ENCODE measurements around the gene SLC45A1. TPM values are rescaled to one million over a fixed set of nuclear protein-coding genes. Genes with fewer than 3 reads are reported as not detected.
A peak's percentile ranks its signal among the peaks of the same experiment; 100 is the strongest.
"Not testable (repeated sequence)": the region's sequence is repeated elsewhere in the genome, so short reads cannot be mapped to it uniquely, and the experiment has no call there.

SLC45A1 gene
- total RNA-seq: 0.09 TPM
- 1.4 TPM for polyA plus RNA-seq
- long read RNA-seq, donor 1: 0 reads
- long read RNA-seq, donor 2: 0 reads
- long read RNA-seq, donor 3: 0 reads
- long read RNA-seq, donor 4: 0 reads
- long read RNA-seq, donor 5: 0 reads
- long read RNA-seq, donor 6: 0 reads
- long read RNA-seq, donor 7: 0 reads
- long read RNA-seq, donor 8: 0 reads
- long read RNA-seq, donor 9: 0 reads
- long read RNA-seq, donor 10: 0 reads

GRCh38 chr1:8317647-8318381 lies at the start of gene SLC45A1:
TSS of gene SLC45A1 (plus strand) at chr1:8318114. CDS start at chr1:8324330, 6,216 bp downstream.
- 11% methylated on average over 75 of the region's 75 CpGs for WGBS

GRCh38 chr1:8273036-8273435 lies 44.9 kb upstream of the SLC45A1 start:
- H3K27me3 ChIP-seq (ENCODE audit: control insufficient read depth in 2 of 2, insufficient read depth in 1 of 2, low read length in 1 of 2): no peaks in the 10 kb centered on the region
- no peaks in the 10 kb centered on the region for H3K4me1 ChIP-seq (ENCODE audit: control insufficient read depth in 2 of 2, insufficient read depth in 2 of 2, low read length in 2 of 2)
- no peak overlapping the region for H3K27ac ChIP-seq (ENCODE audit: low read depth in 1 of 2, low read length in 1 of 2)
- no peak for DNase-seq (ENCODE audit: low read depth in 6 of 9, low spot score in 9 of 9)
- 65% methylated on average over 4 of the region's 4 CpGs for WGBS
- no peaks in the 10 kb centered on the region for H3K9me3 ChIP-seq (ENCODE audit: control insufficient read depth in 2 of 2, insufficient read depth in 1 of 2, low read length in 1 of 2)
- no peak overlapping the region for H3K4me3 ChIP-seq (ENCODE audit: low read length in 2 of 2)
- H3K36me3 ChIP-seq (ENCODE audit: control insufficient read depth in 2 of 2, insufficient read depth in 2 of 2, low read length in 1 of 2): no peaks in the 10 kb centered on the region

More at GRCh38 chr1:8317647-8318381, at the start of gene SLC45A1:
- Histone ChIP-seq H3K4me1 (ENCODE audit: control insufficient read depth in 2 of 2, insufficient read depth in 2 of 2, low read length in 2 of 2) (peaks cover 6 to 20% of the 10 kb centered on the region in 2 donors), H3K36me3 (ENCODE audit: control insufficient read depth in 2 of 2, insufficient read depth in 2 of 2, low read length in 1 of 2) (no peaks in the 10 kb centered on the region), H3K9me3 (ENCODE audit: control insufficient read depth in 2 of 2, insufficient read depth in 1 of 2, low read length in 1 of 2) (no peaks in the 10 kb centered on the region), H3K27ac (ENCODE audit: low read depth in 1 of 2, low read length in 1 of 2) (no peak within 1 kb of the TSS), H3K27me3 (ENCODE audit: control insufficient read depth in 2 of 2, insufficient read depth in 1 of 2, low read length in 1 of 2) (peaks cover 16 to 66% of the 10 kb centered on the region in 2 donors), H3K4me3 (ENCODE audit: low read length in 2 of 2) (peak within 1 kb of the TSS; percentile 13 to 53)
- DNase-seq (ENCODE audit: low read depth in 6 of 9, low spot score in 9 of 9): peak in 8 of 9 donors; percentile 15 to 67 (median 42)

- Histone ChIP-seq H3K27me3 (ENCODE audit: control insufficient read depth in 2 of 2, insufficient read depth in 1 of 2, low read length in 1 of 2) (no peaks in the 10 kb centered on the region), H3K4me1 (ENCODE audit: control insufficient read depth in 2 of 2, insufficient read depth in 2 of 2, low read length in 2 of 2) (no peaks in the 10 kb centered on the region), H3K9me3 (ENCODE audit: control insufficient read depth in 2 of 2, insufficient read depth in 1 of 2, low read length in 1 of 2) (no peaks in the 10 kb centered on the region), H3K27ac (ENCODE audit: low read depth in 1 of 2, low read length in 1 of 2) (no peak overlapping the region), H3K36me3 (ENCODE audit: control insufficient read depth in 2 of 2, insufficient read depth in 2 of 2, low read length in 1 of 2) (no peaks in the 10 kb centered on the region), H3K4me3 (ENCODE audit: low read length in 2 of 2) (no peak overlapping the region)
- 67% methylated on average over 8 of the region's 8 CpGs for WGBS
- DNase-seq (ENCODE audit: low read depth in 6 of 9, low spot score in 9 of 9): no peak
Observed at GRCh38 chr1:8274352-8274751, 43.6 kb upstream of the SLC45A1 start.

GRCh38 chr1:8276173-8276914 lies 41.6 kb upstream of the SLC45A1 start:
- Histone ChIP-seq H3K36me3 (ENCODE audit: control insufficient read depth in 2 of 2, insufficient read depth in 2 of 2, low read length in 1 of 2) (no peaks in the 10 kb centered on the region), H3K27me3 (ENCODE audit: control insufficient read depth in 2 of 2, insufficient read depth in 1 of 2, low read length in 1 of 2) (no peaks in the 10 kb centered on the region), H3K27ac (ENCODE audit: low read depth in 1 of 2, low read length in 1 of 2) (no peak overlapping the region), H3K4me1 (ENCODE audit: control insufficient read depth in 2 of 2, insufficient read depth in 2 of 2, low read length in 2 of 2) (no peaks in the 10 kb centered on the region), H3K4me3 (ENCODE audit: low read length in 2 of 2) (no peak overlapping the region), H3K9me3 (ENCODE audit: control insufficient read depth in 2 of 2, insufficient read depth in 1 of 2, low read length in 1 of 2) (no peaks in the 10 kb centered on the region)
- DNase-seq (ENCODE audit: low read depth in 6 of 9, low spot score in 9 of 9): no peak
- WGBS: 91% methylated on average over 21 of the region's 21 CpGs

- H3K4me1 ChIP-seq (ENCODE audit: control insufficient read depth in 2 of 2, insufficient read depth in 2 of 2, low read length in 2 of 2): no peaks in the 10 kb centered on the region
- 90% methylated on average over 4 of the region's 4 CpGs for WGBS
- DNase-seq (ENCODE audit: low read depth in 6 of 9, low spot score in 9 of 9): no peak
- H3K27ac ChIP-seq (ENCODE audit: low read depth in 1 of 2, low read length in 1 of 2): no peak overlapping the region
- H3K27me3 ChIP-seq (ENCODE audit: control insufficient read depth in 2 of 2, insufficient read depth in 1 of 2, low read length in 1 of 2): peaks cover 0 to 2% of the 10 kb centered on the region in 2 donors
- H3K36me3 ChIP-seq (ENCODE audit: control insufficient read depth in 2 of 2, insufficient read depth in 2 of 2, low read length in 1 of 2): no peaks in the 10 kb centered on the region
- no peak overlapping the region for H3K4me3 ChIP-seq (ENCODE audit: low read length in 2 of 2)
- H3K9me3 ChIP-seq (ENCODE audit: control insufficient read depth in 2 of 2, insufficient read depth in 1 of 2, low read length in 1 of 2): no peaks in the 10 kb centered on the region
Observed at GRCh38 chr1:8276932-8277331, 41.0 kb upstream of the SLC45A1 start.

GRCh38 chr1:8278677-8279076 lies 39.2 kb upstream of the SLC45A1 start:
- H3K4me3 ChIP-seq (ENCODE audit: low read length in 2 of 2); DNase-seq (ENCODE audit: low read depth in 6 of 9, low spot score in 9 of 9); H3K36me3 ChIP-seq (ENCODE audit: control insufficient read depth in 2 of 2, insufficient read depth in 2 of 2, low read length in 1 of 2); H3K4me1 ChIP-seq (ENCODE audit: control insufficient read depth in 2 of 2, insufficient read depth in 2 of 2, low read length in 2 of 2); H3K27me3 ChIP-seq (ENCODE audit: control insufficient read depth in 2 of 2, insufficient read depth in 1 of 2, low read length in 1 of 2); H3K9me3 ChIP-seq (ENCODE audit: control insufficient read depth in 2 of 2, insufficient read depth in 1 of 2, low read length in 1 of 2); H3K27ac ChIP-seq (ENCODE audit: low read depth in 1 of 2, low read length in 1 of 2): not testable (repeated sequence)
- WGBS: 97% methylated on average over 8 of the region's 8 CpGs

- H3K36me3 ChIP-seq (ENCODE audit: control insufficient read depth in 2 of 2, insufficient read depth in 2 of 2, low read length in 1 of 2): no peaks in the 10 kb centered on the region
- H3K9me3 ChIP-seq (ENCODE audit: control insufficient read depth in 2 of 2, insufficient read depth in 1 of 2, low read length in 1 of 2): no peaks in the 10 kb centered on the region
- no peak overlapping the region for H3K4me3 ChIP-seq (ENCODE audit: low read length in 2 of 2)
- peaks cover 2 to 7% of the 10 kb centered on the region in 2 donors for H3K27me3 ChIP-seq (ENCODE audit: control insufficient read depth in 2 of 2, insufficient read depth in 1 of 2, low read length in 1 of 2)
- no peaks in the 10 kb centered on the region for H3K4me1 ChIP-seq (ENCODE audit: control insufficient read depth in 2 of 2, insufficient read depth in 2 of 2, low read length in 2 of 2)
- no peak overlapping the region for H3K27ac ChIP-seq (ENCODE audit: low read depth in 1 of 2, low read length in 1 of 2)
- 43% methylated on average over 14 of the region's 14 CpGs for WGBS
- no peak for DNase-seq (ENCODE audit: low read depth in 6 of 9, low spot score in 9 of 9)
Observed at GRCh38 chr1:8281843-8282509, 35.9 kb upstream of the SLC45A1 start.

GRCh38 chr1:8283058-8283884 lies 34.6 kb upstream of the SLC45A1 start:
- DNase-seq (ENCODE audit: low read depth in 6 of 9, low spot score in 9 of 9): peak in 1 of 9 donors; percentile 13
- H3K27me3 ChIP-seq (ENCODE audit: control insufficient read depth in 2 of 2, insufficient read depth in 1 of 2, low read length in 1 of 2): peaks cover 2 to 7% of the 10 kb centered on the region in 2 donors
- WGBS: 68% methylated on average over 14 of the region's 14 CpGs

More at GRCh38 chr1:8283058-8283884, 34.6 kb upstream of the SLC45A1 start:
- Histone ChIP-seq H3K36me3 (ENCODE audit: control insufficient read depth in 2 of 2, insufficient read depth in 2 of 2, low read length in 1 of 2) (no peaks in the 10 kb centered on the region), H3K4me3 (ENCODE audit: low read length in 2 of 2) (no peak overlapping the region), H3K4me1 (ENCODE audit: control insufficient read depth in 2 of 2, insufficient read depth in 2 of 2, low read length in 2 of 2) (no peaks in the 10 kb centered on the region), H3K9me3 (ENCODE audit: control insufficient read depth in 2 of 2, insufficient read depth in 1 of 2, low read length in 1 of 2) (no peaks in the 10 kb centered on the region), H3K27ac (ENCODE audit: low read depth in 1 of 2, low read length in 1 of 2) (no peak overlapping the region)
